Limb (tissue), 2 donors: ENCODE data around the gene PMS2.
"Not testable (repeated sequence)": the region's sequence is repeated elsewhere in the genome, so short reads cannot be mapped to it uniquely, and the experiment has no call there.

Experiments used
- DNase-seq, 2 donors: peaks; one replicate each; pipeline ENCODE4 v3.0.0-alpha.2; 2016; ENCODE audit errors: extremely low spot score in 2 of 2

Gene PMS2

GRCh38 chr7:6008668-6009611 is at the start of gene PMS2, which contains the start of gene AIMP2:
TSS of gene PMS2 (minus strand) at chr7:6009049. CDS start at chr7:6009019, 30 bp downstream.
TSS of gene AIMP2 (plus strand) at chr7:6009272. CDS start at chr7:6009364, 92 bp downstream.
- DNase-seq: peak; percentile 96 to 97

- no peak for DNase-seq
Measured at GRCh38 chr7:6057316-6058129, 48.7 kb upstream of the PMS2 start.

GRCh38 chr7:6056616-6057015 is 47.8 kb upstream of the PMS2 start:
- DNase-seq: no peak

GRCh38 chr7:6051185-6051584 is 42.3 kb upstream of the PMS2 start:
- not testable (repeated sequence) for DNase-seq

GRCh38 chr7:6049780-6050179 is 40.9 kb upstream of the PMS2 start:
- no peak for DNase-seq

GRCh38 chr7:6035686-6036085 is 26.8 kb upstream of the PMS2 start:
- DNase-seq: no peak

GRCh38 chr7:6035165-6035564 is 26.3 kb upstream of the PMS2 start:
- no peak for DNase-seq

GRCh38 chr7:6032641-6033040 is 23.8 kb upstream of the PMS2 start:
- no peak for DNase-seq

- no peak for DNase-seq
Measured at GRCh38 chr7:6032167-6032566, 23.3 kb upstream of the PMS2 start.

GRCh38 chr7:6031567-6031966 is 22.7 kb upstream of the PMS2 start:
- no peak for DNase-seq

- DNase-seq: no peak
Measured at GRCh38 chr7:6030988-6031387, 22.1 kb upstream of the PMS2 start, which contains the start of gene ANKRD61. TSS of gene ANKRD61 (plus strand) at chr7:6031376. CDS start at chr7:6031376, 0 bp downstream.

GRCh38 chr7:6028563-6028962 is 19.7 kb upstream of the PMS2 start:
- DNase-seq: no peak

- DNase-seq: no peak
Measured at GRCh38 chr7:6027806-6028365, 19.0 kb upstream of the PMS2 start.

- no peak for DNase-seq
Measured at GRCh38 chr7:6026820-6027311, 18.0 kb upstream of the PMS2 start.

- DNase-seq: no peak
Measured at GRCh38 chr7:6026011-6026819, 17.4 kb upstream of the PMS2 start.

- DNase-seq: no peak
Measured at GRCh38 chr7:6023974-6024435, 15.2 kb upstream of the PMS2 start.

- no peak for DNase-seq
Measured at GRCh38 chr7:6022707-6023106, 13.9 kb upstream of the PMS2 start.

- no peak for DNase-seq
Measured at GRCh38 chr7:6020371-6021286, 11.8 kb upstream of the PMS2 start.

GRCh38 chr7:6016653-6016966 is 7.8 kb upstream of the PMS2 start:
- no peak for DNase-seq
